NCI-H146 (cell line): ENCODE data around the gene EPHA10.
A peak's percentile ranks its signal among the peaks of the same experiment; 100 is the strongest.
"Not testable (repeated sequence)": the region's sequence is repeated elsewhere in the genome, so short reads cannot be mapped to it uniquely, and the experiment has no call there.

Experiments
- DNase-seq: peaks from one replicate; lab custom pipeline; 2025; lab: John Stamatoyannopoulos, UW

Gene EPHA10

GRCh38 chr1:37716321-37716720 lies 48.6 kb downstream of the EPHA10 start:
- DNase-seq: no peak

GRCh38 chr1:37714689-37715088 lies 50.2 kb downstream of the EPHA10 start:
- DNase-seq: no peak

- DNase-seq: no peak
Measured at GRCh38 chr1:37714226-37714625, 50.7 kb downstream of the EPHA10 start.

- no peak for DNase-seq
Measured at GRCh38 chr1:37708471-37708870, 56.4 kb downstream of the EPHA10 start.

- DNase-seq: no peak
Measured at GRCh38 chr1:37705399-37705798, 59.5 kb downstream of the EPHA10 start.

GRCh38 chr1:37704966-37705365 lies 60.0 kb downstream of the EPHA10 start:
- DNase-seq: no peak

GRCh38 chr1:37703061-37703460 lies 61.9 kb downstream of the EPHA10 start:
- no peak for DNase-seq

- no peak for DNase-seq
Measured at GRCh38 chr1:37701051-37701450, 63.9 kb downstream of the EPHA10 start.

- DNase-seq: no peak
Measured at GRCh38 chr1:37699147-37699546, 65.8 kb downstream of the EPHA10 start.

- no peak for DNase-seq
Measured at GRCh38 chr1:37697737-37698136, 67.2 kb downstream of the EPHA10 start.

- peak; percentile 22 for DNase-seq
Measured at GRCh38 chr1:37697090-37697489, 67.8 kb downstream of the EPHA10 start.

GRCh38 chr1:37692834-37693175 lies 72.1 kb downstream of the EPHA10 start:
- peak; percentile 11 for DNase-seq

GRCh38 chr1:37692078-37692833 lies 72.7 kb downstream of the EPHA10 start, which contains the start of gene CDCA8:
CDCA8 (plus strand) TSS chr1:37692516; CDS start chr1:37692691, 175 bp downstream.
- DNase-seq: peak; percentile 94

- peak; percentile 36 for DNase-seq
Measured at GRCh38 chr1:37691497-37692077, 73.3 kb downstream of the EPHA10 start.

GRCh38 chr1:37688926-37689325 lies 76.0 kb downstream of the EPHA10 start:
- DNase-seq: no peak

GRCh38 chr1:37687764-37688163 lies 77.2 kb downstream of the EPHA10 start:
- DNase-seq: not testable (repeated sequence)

- no peak for DNase-seq
Measured at GRCh38 chr1:37685722-37686121, 79.2 kb downstream of the EPHA10 start.

- not testable (repeated sequence) for DNase-seq
Measured at GRCh38 chr1:37684182-37684581, 80.7 kb downstream of the EPHA10 start.

- peak; percentile 37 for DNase-seq
Measured at GRCh38 chr1:37682334-37682987, 82.5 kb downstream of the EPHA10 start.

- no peak for DNase-seq
Measured at GRCh38 chr1:37680933-37681332, 84.0 kb downstream of the EPHA10 start.

GRCh38 chr1:37677808-37678207 lies 87.1 kb downstream of the EPHA10 start:
- no peak for DNase-seq

GRCh38 chr1:37677143-37677439 lies 87.8 kb downstream of the EPHA10 start:
- DNase-seq: no peak
